GM18505 (cell line): ENCODE measurements around the gene SPDYE4.

Source experiments
- ATAC-seq: cut with Tn5 transposase; IDR thresholded peaks from one replicate; pipeline ENCODE4 v1.9.1; 2021; ENCODE audit not compliant: unreplicated experiment
- POLR2A ChIP-seq: IDR thresholded peaks from 4 replicates; pipeline ENCODE4 v1.6.1; 2011; ENCODE audit warnings: borderline replicate concordance; ENCODE audit not compliant: insufficient read depth, insufficient read length; ENCODE audit errors: extremely low read depth

SPDYE4 gene

GRCh38 chr17:8707332-8708024 lies 50.9 kb downstream of the SPDYE4 start:
- ATAC-seq: no peak
- no peak for TF ChIP-seq POLR2A

- no peak for ATAC-seq
- TF ChIP-seq POLR2A: no peak
Measured at GRCh38 chr17:8706431-8706830, 51.9 kb downstream of the SPDYE4 start.

- no peak for TF ChIP-seq POLR2A
- no peak for ATAC-seq
Measured at GRCh38 chr17:8705427-8705826, 52.9 kb downstream of the SPDYE4 start.

GRCh38 chr17:8703001-8703400 lies 55.3 kb downstream of the SPDYE4 start:
- no peak for ATAC-seq
- no peak for TF ChIP-seq POLR2A

GRCh38 chr17:8701754-8702153 lies 56.6 kb downstream of the SPDYE4 start:
- no peak for TF ChIP-seq POLR2A
- no peak for ATAC-seq

- no peak for TF ChIP-seq POLR2A
- no peak for ATAC-seq
Measured at GRCh38 chr17:8701221-8701620, 57.1 kb downstream of the SPDYE4 start.
